Stimulated activated CD4-positive, alpha-beta T cell treated with anti-CD3 and anti-CD28 coated beads, Interleukin-4, amount 100 ng/mL, for 24 hours (primary cell): ENCODE data around the gene CCT6B.

Experiments used
- DNase-seq: peaks from one replicate; pipeline ENCODE4 v3.0.0-alpha.2; 2020

Gene CCT6B

GRCh38 chr17:34883106-34884000 lies 77.9 kb downstream of the CCT6B start:
- DNase-seq: no peak

GRCh38 chr17:34879146-34879545 lies 82.1 kb downstream of the CCT6B start:
- no peak for DNase-seq
